ENCODE measurements around the gene ATP1A2.
"Not testable (repeated sequence)": the region's sequence is repeated elsewhere in the genome, so short reads cannot be mapped to it uniquely, and the experiment has no call there.

The ATP1A2 gene

DNA sequence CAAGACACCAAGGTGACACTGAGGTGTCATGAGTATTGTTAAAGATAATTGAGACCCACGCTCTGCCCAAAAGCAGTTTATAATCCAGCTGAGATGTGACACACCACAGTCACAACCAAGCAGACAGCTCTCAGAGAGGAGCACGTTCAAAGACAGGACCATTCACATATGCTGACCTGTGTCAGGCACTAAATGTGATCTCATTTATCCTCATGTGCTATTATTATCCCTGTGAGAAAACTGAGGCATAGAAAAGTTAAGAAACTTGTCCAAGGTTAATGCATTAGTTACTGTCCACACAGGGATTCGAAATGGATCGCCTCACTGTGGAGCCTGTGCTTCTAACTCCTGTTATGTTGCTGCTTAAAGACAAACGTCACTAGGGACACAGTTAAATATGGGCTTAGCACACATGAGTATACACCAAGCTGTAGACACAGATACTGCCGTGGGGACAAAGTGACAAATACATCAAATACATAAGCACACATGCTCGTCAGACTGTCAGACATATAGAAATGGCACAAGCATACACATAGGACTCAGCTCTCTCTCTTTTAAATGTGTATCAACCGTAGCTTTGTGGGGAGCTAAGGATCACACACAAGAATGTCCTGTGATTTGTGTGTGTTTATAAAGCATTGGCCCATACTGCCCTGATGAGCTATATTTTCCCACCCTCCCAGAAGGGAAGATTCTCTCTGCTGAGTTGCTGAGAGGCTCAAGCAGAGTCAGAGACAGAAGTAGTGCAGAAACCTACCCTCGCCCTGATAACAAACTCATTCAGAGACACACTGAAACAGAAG lies 13.6 kb upstream of the ATP1A2 start:
- DNase-seq, result no peak

DNA sequence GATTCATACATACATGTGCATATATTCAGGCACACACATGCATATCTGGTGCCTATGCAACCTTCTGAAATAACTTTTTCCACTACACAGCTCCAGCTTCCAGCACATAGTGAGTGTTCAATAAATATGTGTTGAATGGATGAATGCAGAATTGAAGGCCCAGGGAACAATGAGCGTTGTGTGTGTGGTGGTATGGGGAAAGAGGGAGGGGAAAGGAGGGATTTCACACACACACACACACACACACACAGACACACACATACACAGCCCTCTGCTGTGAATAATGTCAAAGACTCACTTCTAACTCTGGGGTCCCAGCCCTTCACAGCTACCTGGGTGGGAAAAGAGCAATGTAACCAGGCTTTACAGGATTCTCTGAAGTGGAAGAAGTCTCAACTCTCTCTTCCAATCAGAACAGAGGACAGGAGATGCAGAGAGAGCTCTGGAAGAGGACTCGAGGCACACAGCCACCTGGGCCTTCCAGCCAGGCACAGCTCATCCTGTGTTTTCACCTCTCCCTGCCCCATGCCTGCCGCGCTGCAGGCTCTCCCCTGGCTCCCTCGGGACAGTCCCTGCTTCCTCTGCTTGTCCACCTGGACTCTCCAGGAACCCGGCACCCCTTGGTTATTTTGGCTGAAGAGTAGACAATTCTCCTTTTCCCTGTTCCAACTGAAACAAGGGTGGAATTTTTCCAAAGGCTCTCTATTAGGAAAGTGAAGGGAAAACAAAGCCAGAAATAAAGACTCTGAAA lies 11.7 kb upstream of the ATP1A2 start:
- no peak for DNase-seq

DNA sequence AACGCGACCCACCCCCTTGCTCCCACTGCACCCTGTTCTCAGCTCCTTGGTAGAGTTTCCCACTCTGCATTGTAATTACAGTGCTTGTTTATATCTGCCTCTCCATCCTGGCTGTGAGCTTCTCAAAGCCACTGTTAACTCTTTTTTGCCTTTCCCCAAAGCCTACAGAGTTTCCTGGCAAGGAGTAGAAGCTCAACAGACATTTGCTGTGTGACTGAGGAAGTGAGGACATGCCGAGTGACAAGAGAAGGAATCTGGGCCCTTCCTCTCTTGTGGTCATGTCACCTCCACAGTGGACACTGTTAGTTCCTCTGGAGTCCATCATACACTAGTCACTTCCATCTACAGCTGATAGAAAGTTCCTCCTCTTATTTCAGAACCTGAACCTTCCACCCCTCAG lies 11.1 kb upstream of the ATP1A2 start:
- no peak for DNase-seq

- no peak for DNase-seq
These were observed 10.4 kb upstream of the ATP1A2 start for GRCh38 chr1:160105155-160105554.

DNA sequence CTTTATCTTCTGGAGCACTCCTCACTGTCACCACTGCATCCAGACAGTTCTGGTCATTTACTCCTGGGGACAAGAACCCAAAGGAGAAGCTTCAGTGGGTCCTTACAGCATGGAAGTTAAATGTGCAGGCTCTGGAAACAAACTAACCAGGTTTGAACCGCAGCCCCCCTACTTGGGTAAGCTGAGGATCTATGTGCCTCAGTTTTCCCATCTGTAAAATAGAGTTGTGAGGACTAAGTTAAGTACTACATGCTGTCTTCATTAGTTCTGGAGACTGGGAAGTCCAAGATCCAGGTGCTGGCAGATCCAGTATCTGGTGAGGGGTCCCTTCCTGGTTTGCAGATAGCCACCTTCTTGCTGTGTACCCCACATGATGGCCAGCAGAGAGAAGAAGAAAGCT lies 8.0 kb upstream of the ATP1A2 start:
- no peak for DNase-seq

- DNase-seq, result no peak
These were observed 6.5 kb upstream of the ATP1A2 start for GRCh38 chr1:160108888-160109662.

- DNase-seq, result no peak
These were observed 5.9 kb upstream of the ATP1A2 start for GRCh38 chr1:160109686-160110085.

- DNase-seq, result not testable (repeated sequence)
These were observed 4.1 kb upstream of the ATP1A2 start for GRCh38 chr1:160111462-160111861.

DNA sequence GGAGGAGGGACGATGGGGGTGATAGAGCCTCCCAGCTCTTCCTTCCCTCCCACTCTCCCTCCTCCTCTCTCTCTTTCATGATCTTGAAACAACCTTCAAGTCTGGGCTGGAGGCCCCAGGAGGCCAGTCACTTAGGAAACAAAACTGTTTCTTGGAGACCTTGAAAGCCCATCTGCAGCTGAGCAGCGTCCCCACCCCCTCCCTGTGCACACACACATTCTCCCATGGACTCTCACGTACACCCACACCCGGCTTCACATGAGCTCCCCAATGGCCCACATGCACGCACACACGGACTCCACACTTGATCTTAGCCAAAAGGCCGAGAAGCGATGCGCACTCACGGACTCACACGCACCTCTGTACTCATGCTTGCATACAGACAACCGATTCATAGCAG lies 3.2 kb upstream of the ATP1A2 start:
- DNase-seq, result no peak

GRCh38 chr1:160113407-160113806 lies 2.2 kb upstream of the ATP1A2 start:
- no peak for DNase-seq

- no peak for DNase-seq
These were observed 1.5 kb upstream of the ATP1A2 start for GRCh38 chr1:160114085-160114484.

DNA sequence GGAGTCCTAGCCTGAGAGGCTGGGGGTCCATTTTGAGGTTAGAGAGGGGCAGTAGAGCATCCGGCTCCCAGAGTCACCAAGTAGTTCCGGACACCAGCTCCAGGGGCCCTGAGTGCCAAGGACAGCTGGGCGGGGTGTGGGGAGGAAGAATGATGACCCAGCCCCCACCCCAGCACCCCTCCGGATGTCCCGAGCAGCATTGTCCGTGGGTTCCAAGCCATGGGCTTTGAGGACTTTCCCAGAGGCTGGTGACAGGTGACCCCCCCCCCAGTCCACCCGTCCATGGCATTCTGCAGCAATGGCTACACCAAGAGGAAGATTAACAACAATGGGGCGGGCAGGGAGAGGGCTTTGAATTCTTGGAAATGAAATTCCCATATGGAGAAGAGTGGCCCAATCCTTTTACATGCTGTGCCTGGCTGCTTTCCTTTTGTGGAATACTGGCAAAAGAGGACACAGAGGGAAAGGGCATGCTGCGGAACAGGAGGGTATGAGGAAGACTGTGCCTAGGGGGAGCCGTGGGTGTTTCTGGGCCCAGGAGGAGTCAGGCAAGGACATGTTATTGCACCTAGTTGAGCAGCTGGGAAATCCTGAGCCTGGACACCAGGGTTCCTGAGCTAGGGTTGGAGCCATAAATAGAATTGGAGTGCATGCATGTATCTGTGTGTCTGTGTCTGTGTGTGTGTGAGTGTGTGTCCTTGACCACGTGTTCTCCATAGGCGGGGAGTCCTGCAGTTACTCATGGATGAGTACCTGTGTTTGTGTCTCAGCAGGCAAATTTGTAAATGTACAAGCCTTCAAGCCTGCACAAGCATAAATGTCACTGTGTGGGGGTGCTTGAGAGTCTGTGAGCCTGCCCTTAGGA lies 956 bp downstream of the ATP1A2 start:
- DNase-seq, result no peak

- no peak for DNase-seq
These were observed 1.7 kb downstream of the ATP1A2 start for GRCh38 chr1:160117300-160117699.

- DNase-seq, result no peak
These were observed 2.2 kb downstream of the ATP1A2 start for GRCh38 chr1:160117709-160118183.

DNA sequence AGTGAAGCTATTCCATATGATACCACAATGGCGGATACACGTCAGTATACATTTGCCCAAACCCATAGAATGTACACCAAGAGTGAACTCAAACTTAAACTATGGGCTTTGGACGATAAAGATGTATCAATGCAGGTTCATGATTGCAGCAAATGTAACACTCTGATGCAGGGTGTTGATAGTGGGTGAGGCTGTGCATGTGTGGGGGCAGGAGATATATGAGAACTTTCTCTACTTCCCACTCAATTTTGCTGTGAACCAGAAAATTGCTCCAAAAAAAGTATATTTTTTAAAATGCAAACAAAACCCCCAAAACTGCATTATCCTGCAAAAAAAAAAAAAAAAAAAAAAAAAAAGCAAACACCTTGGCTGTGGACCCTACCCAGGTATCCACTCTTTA lies 3.4 kb downstream of the ATP1A2 start:
- DNase-seq, result no peak

- no peak for DNase-seq
These were observed 5.2 kb downstream of the ATP1A2 start for GRCh38 chr1:160120797-160121196.

GRCh38 chr1:160121388-160121787 lies 5.8 kb downstream of the ATP1A2 start:
- no peak for DNase-seq

DNA sequence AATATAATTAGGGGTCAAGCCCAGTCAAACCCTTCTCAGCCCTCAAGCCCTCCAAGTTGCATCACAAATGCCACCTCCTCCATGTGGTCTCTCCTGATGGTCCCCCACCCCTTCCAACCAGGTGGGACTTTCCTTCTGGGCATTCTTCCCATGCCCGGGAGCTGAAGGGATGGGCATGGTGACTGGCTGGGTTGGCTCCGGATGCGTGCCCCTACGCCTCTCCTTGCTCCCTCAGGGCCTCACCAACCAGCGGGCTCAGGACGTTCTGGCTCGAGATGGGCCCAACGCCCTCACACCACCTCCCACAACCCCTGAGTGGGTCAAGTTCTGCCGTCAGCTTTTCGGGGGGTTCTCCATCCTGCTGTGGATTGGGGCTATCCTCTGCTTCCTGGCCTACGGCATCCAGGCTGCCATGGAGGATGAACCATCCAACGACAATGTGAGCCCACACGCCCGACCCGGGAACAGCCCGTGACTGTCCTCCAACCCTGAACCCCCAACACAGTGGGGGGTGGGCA lies 7.5 kb downstream of the ATP1A2 start:
- no peak for DNase-seq

GRCh38 chr1:160123726-160124125 lies 8.2 kb downstream of the ATP1A2 start:
- no peak for DNase-seq

- no peak for DNase-seq
These were observed 9.3 kb downstream of the ATP1A2 start for GRCh38 chr1:160124705-160125478.

DNA sequence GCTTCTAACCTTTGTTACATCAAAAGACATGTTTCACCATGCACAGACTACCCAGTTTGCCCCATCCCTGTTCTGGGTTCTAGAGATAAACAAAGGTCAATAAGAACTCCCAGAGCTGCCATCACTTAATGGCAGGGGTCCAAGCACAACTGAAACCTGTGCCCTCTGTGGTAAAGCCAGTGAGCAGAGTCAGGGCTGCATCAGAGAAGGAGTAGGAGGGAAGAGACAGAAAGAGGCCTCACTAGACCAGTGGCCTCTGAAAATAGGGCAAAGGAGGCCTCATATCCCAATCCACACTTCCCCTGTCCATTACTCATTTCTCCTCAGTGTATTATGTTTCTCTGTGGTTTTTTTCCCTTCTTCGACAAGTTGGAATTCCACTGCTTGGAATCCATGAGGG lies 10.2 kb downstream of the ATP1A2 start:
- DNase-seq, result no peak
